ENCODE data around the gene NLE1.

The NLE1 gene

GRCh38 chr17:35132816-35133550, 9.1 kb downstream of the NLE1 start:
- POLR2A ChIA-PET, result no interaction called here
- DNase-seq (ENCODE audit: extremely low spot score), result no peak
- no peak for TF ChIP-seq CTBP1 (IDR thresholded peaks at IDR 0.05; ENCODE audit: borderline replicate concordance)
- TF ChIP-seq FOXK2 (IDR thresholded peaks at IDR 0.05), result no peak
- TF ChIP-seq L3MBTL2 (conservative IDR thresholded peaks at IDR 0.05), result no peak
- no peak for TF ChIP-seq LEF1 (IDR thresholded peaks at IDR 0.05; ENCODE audit: borderline replicate concordance)
- no peak for TF ChIP-seq ELF4 (IDR thresholded peaks at IDR 0.05)
- TF ChIP-seq HDGF (IDR thresholded peaks at IDR 0.05; ENCODE audit: borderline replicate concordance), result no peak
- CTCF ChIA-PET, result no interaction called here

- TF ChIP-seq TARDBP (IDR thresholded peaks at IDR 0.05) (no peak), L3MBTL2 (conservative IDR thresholded peaks at IDR 0.05) (no peak)
- ChIA-PET POLR2A (no interaction called here), CTCF (no interaction called here)
- DNase-seq (ENCODE audit: extremely low spot score), result no peak
These were observed 10.0 kb downstream of the NLE1 start for GRCh38 chr17:35132099-35132498.

- POLR2A ChIA-PET, result interaction anchor here (0.9 to 1.4 kb wide), 4 partner anchors 10 to 448 kb away, joined by 3 to 5 read pairs (median 4); partner anchors contain the start of genes NLE1 and PEX12
- CTCF ChIA-PET, result interaction anchor here (0.9 kb wide), 1 partner anchor 13 kb away, joined by 3 read pairs; no protein-coding TSS in a partner anchor
- no peak for TF ChIP-seq TARDBP (IDR thresholded peaks at IDR 0.05)
- no peak for TF ChIP-seq CTBP1 (IDR thresholded peaks at IDR 0.05; ENCODE audit: borderline replicate concordance)
- TF ChIP-seq ELF4 (IDR thresholded peaks at IDR 0.05), result no peak
- TF ChIP-seq SP1 (IDR thresholded peaks at IDR 0.05), result no peak
- TF ChIP-seq FOXA1 (IDR thresholded peaks at IDR 0.05), result no peak
- no peak for TF ChIP-seq SUZ12 (IDR thresholded peaks at IDR 0.05)
- TF ChIP-seq L3MBTL2 (conservative IDR thresholded peaks at IDR 0.05), result no peak
- no peak for TF ChIP-seq ZNF384 (IDR thresholded peaks at IDR 0.05)
- TF ChIP-seq NFRKB (IDR thresholded peaks at IDR 0.05), result no peak
- no peak for TF ChIP-seq FOXM1 (IDR thresholded peaks at IDR 0.05; ENCODE audit: borderline replicate concordance)
- no peak for TF ChIP-seq LEF1 (IDR thresholded peaks at IDR 0.05; ENCODE audit: borderline replicate concordance)
- no peak for TF ChIP-seq PKNOX1 (IDR thresholded peaks at IDR 0.05)
- no peak for TF ChIP-seq ARNT (IDR thresholded peaks at IDR 0.05)
- TF ChIP-seq FOXK2 (IDR thresholded peaks at IDR 0.05), result no peak
- TF ChIP-seq HDGF (IDR thresholded peaks at IDR 0.05; ENCODE audit: borderline replicate concordance), result no peak
- TF ChIP-seq BHLHE40 (IDR thresholded peaks at IDR 0.05; ENCODE audit: borderline replicate concordance), result no peak
- no peak for DNase-seq (ENCODE audit: extremely low spot score)
These were observed 11.7 kb downstream of the NLE1 start for GRCh38 chr17:35130392-35130791.

GRCh38 chr17:35129973-35130351, 12.1 kb downstream of the NLE1 start:
- ChIA-PET CTCF (no interaction called here), POLR2A (interaction anchor here (1.2 kb wide), 1 partner anchor 12 kb away, joined by 4 read pairs; no protein-coding TSS in a partner anchor)
- TF ChIP-seq L3MBTL2 (conservative IDR thresholded peaks at IDR 0.05), result no peak
- TF ChIP-seq SP1 (IDR thresholded peaks at IDR 0.05), result no peak
- no peak for TF ChIP-seq NFRKB (IDR thresholded peaks at IDR 0.05)
- no peak for TF ChIP-seq HDGF (IDR thresholded peaks at IDR 0.05; ENCODE audit: borderline replicate concordance)
- TF ChIP-seq FOXA1 (IDR thresholded peaks at IDR 0.05), result no peak
- no peak for TF ChIP-seq PKNOX1 (IDR thresholded peaks at IDR 0.05)
- no peak for TF ChIP-seq SUZ12 (IDR thresholded peaks at IDR 0.05)
- TF ChIP-seq ARNT (IDR thresholded peaks at IDR 0.05), result no peak
- no peak for TF ChIP-seq ELF4 (IDR thresholded peaks at IDR 0.05)
- DNase-seq (ENCODE audit: extremely low spot score), result no peak

- DNase-seq (ENCODE audit: extremely low spot score), result no peak
- TF ChIP-seq TARDBP (IDR thresholded peaks at IDR 0.05) (no peak), CTBP1 (IDR thresholded peaks at IDR 0.05; ENCODE audit: borderline replicate concordance) (no peak), PKNOX1 (IDR thresholded peaks at IDR 0.05) (no peak), NFRKB (IDR thresholded peaks at IDR 0.05) (no peak), FOXA1 (IDR thresholded peaks at IDR 0.05) (no peak), FOXM1 (IDR thresholded peaks at IDR 0.05; ENCODE audit: borderline replicate concordance) (no peak), ELF4 (IDR thresholded peaks at IDR 0.05) (no peak), FOXK2 (IDR thresholded peaks at IDR 0.05) (no peak), BHLHE40 (IDR thresholded peaks at IDR 0.05; ENCODE audit: borderline replicate concordance) (no peak), SUZ12 (IDR thresholded peaks at IDR 0.05) (no peak), ARNT (IDR thresholded peaks at IDR 0.05) (no peak), HDGF (IDR thresholded peaks at IDR 0.05; ENCODE audit: borderline replicate concordance) (no peak), ZNF384 (IDR thresholded peaks at IDR 0.05) (no peak), LEF1 (IDR thresholded peaks at IDR 0.05; ENCODE audit: borderline replicate concordance) (no peak), L3MBTL2 (conservative IDR thresholded peaks at IDR 0.05) (no peak), SP1 (IDR thresholded peaks at IDR 0.05) (no peak)
- ChIA-PET POLR2A (interaction anchor here (1.2 kb wide), 1 partner anchor 9 kb away, joined by 5 read pairs; no protein-coding TSS in a partner anchor), CTCF (no interaction called here)
These were observed 12.7 kb downstream of the NLE1 start for GRCh38 chr17:35129154-35129972.

All from HEK293T (cell line).